OCI-LY7 (cell line): ENCODE data around the gene IKZF1.

Source experiments
- EZH2phosphoT487 ChIP-seq: fragments of 200-600 bp; sonication (generic); IDR thresholded peaks from 2 replicates; pipeline ENCODE4 v1.6.1; 2018; ENCODE audit warnings: low read depth, borderline replicate concordance, mild to moderate bottlenecking, mixed run types, antibody characterized with exemption, low read length, moderate library complexity, mixed read lengths
- TF ChIP-seq, protein P1 (sequence below): fragments of 200-600 bp; sonication (generic); conservative IDR thresholded peaks from 2 replicates; pipeline ENCODE4 v1.5.1; 2014; ENCODE audit warnings: mild to moderate bottlenecking, antibody characterized with exemption, low read length, moderate library complexity, mixed read lengths

GRCh38 chr7:50275430-50275829, 29.1 kb upstream of the IKZF1 start:
- TF ChIP-seq, protein P1, sequence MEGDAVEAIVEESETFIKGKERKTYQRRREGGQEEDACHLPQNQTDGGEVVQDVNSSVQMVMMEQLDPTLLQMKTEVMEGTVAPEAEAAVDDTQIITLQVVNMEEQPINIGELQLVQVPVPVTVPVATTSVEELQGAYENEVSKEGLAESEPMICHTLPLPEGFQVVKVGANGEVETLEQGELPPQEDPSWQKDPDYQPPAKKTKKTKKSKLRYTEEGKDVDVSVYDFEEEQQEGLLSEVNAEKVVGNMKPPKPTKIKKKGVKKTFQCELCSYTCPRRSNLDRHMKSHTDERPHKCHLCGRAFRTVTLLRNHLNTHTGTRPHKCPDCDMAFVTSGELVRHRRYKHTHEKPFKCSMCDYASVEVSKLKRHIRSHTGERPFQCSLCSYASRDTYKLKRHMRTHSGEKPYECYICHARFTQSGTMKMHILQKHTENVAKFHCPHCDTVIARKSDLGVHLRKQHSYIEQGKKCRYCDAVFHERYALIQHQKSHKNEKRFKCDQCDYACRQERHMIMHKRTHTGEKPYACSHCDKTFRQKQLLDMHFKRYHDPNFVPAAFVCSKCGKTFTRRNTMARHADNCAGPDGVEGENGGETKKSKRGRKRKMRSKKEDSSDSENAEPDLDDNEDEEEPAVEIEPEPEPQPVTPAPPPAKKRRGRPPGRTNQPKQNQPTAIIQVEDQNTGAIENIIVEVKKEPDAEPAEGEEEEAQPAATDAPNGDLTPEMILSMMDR = no peak
- TF ChIP-seq EZH2phosphoT487 = no peak
